K562 (cell line): Measurements from ENCODE around the gene LASP1. TPM values are rescaled to one million over a fixed set of nuclear protein-coding genes. Genes with fewer than 3 reads are reported as not detected.

Source experiments
- ATAC-seq: fragments of 200-7000 bp; cut with Tn5 transposase; 3 replicates; pipeline ENCODE4 v1.9.1; 2020; ENCODE audit warnings: moderate library complexity
- BruUV-seq: library from RNA; stranded (reverse); fragments of 400-500 nt; replicated peaks from 2 replicates; lab custom pipeline; 2021; lab: Mats Ljungman, UMichigan
- CTCF ChIA-PET: fragments of 300-600 bp; formaldehyde crosslinking; extraction: SDS; loops from one replicate; lab custom pipeline; 2021; ENCODE audit warnings: low intra/inter-chr PET ratio; lab: Yijun Ruan, JAX
- POLR2A ChIA-PET: fragments of 300-600, 350-650 bp; sonication (Branson Sonifier 250); formaldehyde crosslinking; extraction: SDS; loops from one replicate; lab custom pipeline; 2021; ENCODE audit warnings: antibody characterized with exemption, inconsistent platforms; lab: Yijun Ruan, JAX
- DNase-seq, 4 experiments: peaks; one replicate each; pipeline versions ENCODE4 v3.0.0 to v3.0.0-alpha.2; 2011 to 2018; ENCODE audit warnings: low spot score in 3 of 4, mixed read lengths in 3 of 4; ENCODE audit errors: extremely low read depth in 1 of 4
- FAIRE-seq: peaks from 2 replicates; lab custom pipeline; 2011; peaks lifted over from hg19 to GRCh38; lab: Jason Lieb, UNC
- H2AFZ ChIP-seq: 2 replicates; pipeline ENCODE4 v1.6.0; 2011; ENCODE audit warnings: low read depth, low read length, control low read depth, inconsistent platforms
- H3K27ac ChIP-seq: fragments of 200-600 bp; 3 replicates; pipeline ENCODE4 v1.8.0; 2011; ENCODE audit warnings: low read depth, mild to moderate bottlenecking, control low read depth, inconsistent platforms, low read length, moderate library complexity, mixed read lengths; ENCODE audit errors: extremely low read depth
- H3K27me3 ChIP-seq, 2 experiments: fragments of 300-600 bp in 1 of 2; 2 replicates in 1 of 2; 3 replicates in 1 of 2; pipeline versions ENCODE4 v1.6.0 to v1.8.0; 2011; ENCODE audit warnings: inconsistent platforms in 2 of 2, low read length in 2 of 2, mild to moderate bottlenecking in 1 of 2, mixed read lengths in 1 of 2, moderate library complexity in 1 of 2; ENCODE audit not compliant: control insufficient read depth in 2 of 2, insufficient read depth in 2 of 2
- H3K36me3 ChIP-seq: fragments of 300-600 bp; 3 replicates; pipeline ENCODE4 v1.8.0; 2011; ENCODE audit warnings: mild to moderate bottlenecking, low read length, inconsistent platforms; ENCODE audit not compliant: control insufficient read depth, insufficient read depth
- H3K4me1 ChIP-seq, 2 experiments: fragments of 200-600 bp in 1 of 2; replicated peaks in 1 of 2; 2 replicates in 1 of 2; 3 replicates in 1 of 2; pipeline versions ENCODE4 v1.5.1 to v1.8.0; 2011; ENCODE audit warnings: inconsistent platforms in 2 of 2, low read length in 2 of 2, mild to moderate bottlenecking in 1 of 2, mixed read lengths in 1 of 2, moderate library complexity in 1 of 2; ENCODE audit not compliant: control insufficient read depth in 2 of 2, insufficient read depth in 2 of 2
- H3K4me2 ChIP-seq: 2 replicates; pipeline ENCODE4 v1.6.1; 2011; ENCODE audit warnings: low read length, control low read depth, inconsistent platforms, mixed read lengths; ENCODE audit not compliant: insufficient read depth
- H3K4me3 ChIP-seq: fragments of 200-600 bp; sonication (generic), shearing (Covaris generic); 2 replicates; pipeline ENCODE4 v1.5.1; 2016; ENCODE audit warnings: control low read depth, inconsistent platforms
- H3K79me2 ChIP-seq: fragments of 200-600 bp; 3 replicates; pipeline ENCODE4 v1.8.0; 2011; ENCODE audit warnings: low read length, inconsistent platforms; ENCODE audit not compliant: control insufficient read depth, insufficient read depth
- H3K9ac ChIP-seq, 2 experiments: 2 replicates each; pipeline versions ENCODE4 v1.6.0 to v1.6.1; 2011; ENCODE audit warnings: low read depth in 2 of 2, low read length in 2 of 2, control low read depth in 1 of 2, inconsistent platforms in 1 of 2, mild to moderate bottlenecking in 1 of 2, mixed read lengths in 1 of 2; ENCODE audit not compliant: insufficient read depth in 1 of 2
- H3K9me1 ChIP-seq: one replicate; pipeline ENCODE4 v1.6.0; 2011; ENCODE audit warnings: inconsistent platforms, mild to moderate bottlenecking, low read length, moderate library complexity; ENCODE audit not compliant: control insufficient read depth, insufficient read depth
- H3K9me3 ChIP-seq: replicated peaks from 2 replicates; pipeline ENCODE4 v1.5.1; 2011; ENCODE audit warnings: low read depth, low read length, inconsistent platforms; ENCODE audit not compliant: control insufficient read depth, insufficient read depth
- H4K20me1 ChIP-seq: replicated peaks from 2 replicates; pipeline ENCODE4 v1.6.1; 2011; ENCODE audit warnings: low read length, inconsistent platforms, mixed read lengths; ENCODE audit not compliant: control insufficient read depth, insufficient read depth
- ADNP ChIP-seq: fragments of 200-800 bp; sonication (Bioruptor generic); IDR thresholded peaks from 2 replicates; pipeline ENCODE4 v1.6.1; 2016; ENCODE audit warnings: missing genetic modification characterization, missing compliant biosample characterization
- BCOR ChIP-seq: fragments of 450-650 bp; IDR thresholded peaks from 2 replicates; pipeline ENCODE4 v1.6.1; 2016
- CBFA2T3 ChIP-seq: fragments of 450-650 bp; IDR thresholded peaks from 2 replicates; pipeline ENCODE4 v1.6.1; 2017
- CBX1 ChIP-seq: sonication (generic); IDR thresholded peaks from 2 replicates; pipeline ENCODE4 v1.6.1; 2016; ENCODE audit warnings: antibody characterized with exemption, low read depth, mild to moderate bottlenecking
- CHD4 ChIP-seq: fragments of 200-600 bp; sonication (generic); IDR thresholded peaks from 3 replicates; pipeline ENCODE4 v1.6.1; 2012; ENCODE audit warnings: low read depth, mild to moderate bottlenecking, mixed read lengths, low read length, inconsistent platforms; ENCODE audit not compliant: insufficient read depth, insufficient replicate concordance, poor library complexity, severe bottlenecking
- EGR1 ChIP-seq: fragments of 450-650 bp; conservative IDR thresholded peaks from 2 replicates; pipeline ENCODE4 v1.6.1; 2017; ENCODE audit warnings: mild to moderate bottlenecking
- KDM1A ChIP-seq, 2 experiments: fragments of 450-650 bp; IDR thresholded peaks; 2 replicates each; pipeline ENCODE4 v1.6.1; 2016; ENCODE audit warnings: mild to moderate bottlenecking in 2 of 2
- MCM5 ChIP-seq: fragments of 450-650 bp; IDR thresholded peaks from 2 replicates; pipeline ENCODE4 v1.6.1; 2016; ENCODE audit warnings: low read depth
- PCBP1 ChIP-seq: fragments of 200-400 bp; formaldehyde crosslinking; IDR thresholded peaks from 2 replicates; pipeline ENCODE4 v1.6.1; 2018; ENCODE audit warnings: mild to moderate bottlenecking, low read depth, low read length; ENCODE audit not compliant: poor library complexity, severe bottlenecking
- PHB2 ChIP-seq: fragments of 450-650 bp; IDR thresholded peaks from 2 replicates; pipeline ENCODE4 v1.6.1; 2017; ENCODE audit warnings: low read depth
- POLR2AphosphoS5 ChIP-seq: IDR thresholded peaks from 2 replicates; pipeline ENCODE4 v1.6.1; 2011; ENCODE audit warnings: mild to moderate bottlenecking, low read depth, low read length, moderate library complexity; ENCODE audit not compliant: control insufficient read depth, insufficient read depth
- RBM22 ChIP-seq: fragments of 200-400 bp; formaldehyde crosslinking; IDR thresholded peaks from 2 replicates; pipeline ENCODE4 v1.6.1; 2018; ENCODE audit warnings: low read length, low read depth; ENCODE audit not compliant: poor library complexity, severe bottlenecking
- RBM25 ChIP-seq: fragments of 200-400 bp; formaldehyde crosslinking; IDR thresholded peaks from 2 replicates; pipeline ENCODE4 v1.6.1; 2018; ENCODE audit warnings: low read length, low read depth, moderate library complexity; ENCODE audit not compliant: severe bottlenecking
- SMAD1 ChIP-seq: fragments of 150-350 bp; IDR thresholded peaks from 2 replicates; pipeline ENCODE4 v1.6.1; 2014; ENCODE audit warnings: low read length, low read depth; ENCODE audit not compliant: partially characterized antibody
- SNIP1 ChIP-seq: fragments of 450-650 bp; IDR thresholded peaks from 2 replicates; pipeline ENCODE4 v1.7.1; 2017; ENCODE audit warnings: low read depth, mild to moderate bottlenecking
- WHSC1 ChIP-seq: IDR thresholded peaks from one replicate; pipeline ENCODE4 v1.6.1; 2012; ENCODE audit warnings: low read length, control low read depth, inconsistent platforms
- ZBTB8A ChIP-seq: fragments of 450-650 bp; IDR thresholded peaks from 2 replicates; pipeline ENCODE4 v1.6.1; 2018; ENCODE audit warnings: mild to moderate bottlenecking, moderate library complexity; ENCODE audit not compliant: partially characterized antibody
- WGBS: fragments of 100-300 bp; shearing (Covaris generic); methylation state at CpG from one replicate; pipeline ENCODE4 v1.1.6; 2016; ENCODE audit warnings: low coverage, mixed read lengths; ENCODE audit not compliant: insufficient coverage; ENCODE audit errors: missing lambda C conversion rate; 5-methylcytosine and 5-hydroxymethylcytosine counted together
- in situ Hi-C: fragments of 300-500 bp; cut with MboI; formaldehyde crosslinking; loops from 4 replicates; pipeline ENCODE4 v1.15.0; 2018; ENCODE audit warnings: inconsistent platforms, mixed read lengths
- intact Hi-C: fragments of 100-400 bp; cut with micrococcal nuclease; formaldehyde crosslinking; loops from 2 replicates; pipeline ENCODE4 v1.14.2; 2022
- polyA plus RNA-seq, 8 experiments: library from polyadenylated mRNA; depleted of rRNA in 4 of 8; stranded (reverse) in 5 of 8; unstranded in 3 of 8; fragments of >200 nt; fragmentation: Nextera tagmentation in 2 of 8; fragmentation: Illumina TruSeq in 1 of 8; extraction: Ambion mirVana in 2 of 8; extraction: Trizol in 1 of 8; gene quantifications; 2 replicates each; pipeline versions ENCODE4 v1.2.1 to v1.2.3, GENCODE V29; 2011 to 2014; ENCODE audit warnings: inconsistent platforms in 1 of 8, missing spikeins in 1 of 8
- total RNA-seq, 7 experiments: library from RNA; depleted of rRNA in 6 of 7; stranded (reverse); fragments of >200 nt in 6 of 7; fragmentation: Illumina TruSeq in 2 of 7; extraction: Trizol in 2 of 7; gene quantifications; 2 replicates each; pipeline versions ENCODE4 v1.2.1 to v1.2.3, GENCODE V29; 2011 to 2021; ENCODE audit warnings: low replicate concordance in 1 of 7
- TF ChIP-seq, protein P1 (sequence below), 2 experiments: IDR thresholded peaks; 2 replicates each; pipeline ENCODE4 v1.6.1; 2011; ENCODE audit warnings: borderline replicate concordance in 1 of 2, control low read depth in 1 of 2, low read depth in 1 of 2, low read length in 1 of 2, mild to moderate bottlenecking in 1 of 2, mixed read lengths in 1 of 2, moderate library complexity in 1 of 2; ENCODE audit not compliant: insufficient read depth in 1 of 2, insufficient read length in 1 of 2, poor library complexity in 1 of 2, severe bottlenecking in 1 of 2; ENCODE audit errors: extremely low read depth in 1 of 2

Gene LASP1
- total and polyA plus RNA-seq, 9 of the 15 experiments (the other 6 are each of a cell fraction or from before 2014, with no cell fraction given): 23.0 to 125 (median 55.3) TPM

GRCh38 chr17:38892620-38893019, 22.8 kb downstream of the LASP1 start (continued):
- no peak for TF ChIP-seq PCBP1
- peak; percentile 44 for TF ChIP-seq RBM22
- TF ChIP-seq SNIP1: no peak

DNA sequence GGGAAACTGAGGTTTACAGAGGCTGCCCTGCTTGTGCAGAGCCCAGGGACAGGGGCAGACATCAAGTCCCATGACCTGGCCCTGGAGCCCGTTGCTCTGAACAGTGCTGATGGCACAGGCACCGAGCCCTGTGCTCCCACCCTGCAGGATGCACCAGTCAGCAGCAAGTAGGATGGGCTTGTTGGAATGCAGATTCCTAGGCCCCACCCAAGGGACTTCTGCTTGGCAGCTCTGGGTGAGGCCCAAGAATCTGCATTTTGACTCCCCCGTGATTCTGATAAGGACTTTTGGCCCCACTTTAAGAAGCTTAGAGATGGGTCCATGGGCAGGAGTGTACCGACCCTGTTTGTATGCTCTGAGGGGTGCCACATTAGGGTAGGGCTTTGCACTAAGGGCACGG, 23.3 kb downstream of the LASP1 start:
- Histone ChIP-seq H3K79me2 (peaks cover 9% of the 10 kb centered on the region; the same call in 2 of the 3 replicates), H4K20me1 (peaks cover 33% of the 10 kb centered on the region), H3K9me1 (peaks cover 6% of the 10 kb centered on the region)
- DNase-seq: peak in 1 of 4 experiments; percentile 46
- TF ChIP-seq POLR2AphosphoS5: no peak
- TF ChIP-seq KDM1A (IDR thresholded peaks at IDR 0.05): peak in 1 of 2 experiments; percentile 48; a peak in 2 of 4 replicates
- no peak for TF ChIP-seq PHB2
- TF ChIP-seq EGR1: peak; percentile 43; the same call in 1 of the 2 replicates
- TF ChIP-seq, protein P1, sequence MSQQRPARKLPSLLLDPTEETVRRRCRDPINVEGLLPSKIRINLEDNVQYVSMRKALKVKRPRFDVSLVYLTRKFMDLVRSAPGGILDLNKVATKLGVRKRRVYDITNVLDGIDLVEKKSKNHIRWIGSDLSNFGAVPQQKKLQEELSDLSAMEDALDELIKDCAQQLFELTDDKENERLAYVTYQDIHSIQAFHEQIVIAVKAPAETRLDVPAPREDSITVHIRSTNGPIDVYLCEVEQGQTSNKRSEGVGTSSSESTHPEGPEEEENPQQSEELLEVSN (IDR thresholded peaks at IDR 0.05; ENCODE audit: borderline replicate concordance in 1 of 2, extremely low read depth in 1 of 2, insufficient read depth in 1 of 2, insufficient read length in 1 of 2, low read depth in 1 of 2, low read length in 1 of 2, poor library complexity in 1 of 2, severe bottlenecking in 1 of 2): no peak
- peak; percentile 39 for TF ChIP-seq CHD4
- TF ChIP-seq ZBTB8A: no peak
- TF ChIP-seq MCM5: no peak
- peak; percentile 55 for TF ChIP-seq CBFA2T3
- peak; percentile 24 for TF ChIP-seq RBM25
- TF ChIP-seq SMAD1: no peak
- peak; percentile 69 for TF ChIP-seq BCOR
- 0 out of 2 replicates have a peak, but pooled peaks have one; percentile 43 for TF ChIP-seq CBX1
- no peak for TF ChIP-seq WHSC1
- peak; percentile 46; the same call in 1 of the 2 replicates for TF ChIP-seq ADNP (tag)
- TF ChIP-seq, all 486 proteins: peak for 8
- H2AFZ ChIP-seq: no peak overlapping the region
- no peaks in the 10 kb centered on the region for H3K27me3 ChIP-seq
- H3K4me1 ChIP-seq: peaks cover 31 to 39% of the 10 kb centered on the region in 2 experiments
- no peak for FAIRE-seq
- ChIA-PET POLR2A (interaction anchor here (0.5 to 2.0 kb wide), 8 partner anchors 8 to 98 kb away, joined by 3 to 17 read pairs (median 4); partner anchors contain the start of gene LASP1), CTCF (no interaction called here)
- peak; percentile 9; the same call in 1 of the 3 replicates for ATAC-seq
- in situ Hi-C loops: no loop called here
- no TSS peak for BruUV-seq
- H3K4me2 ChIP-seq: no peak overlapping the region
- intact Hi-C loops: no loop called here
- H3K27ac ChIP-seq: no peak overlapping the region
- no peaks in the 10 kb centered on the region for H3K9me3 ChIP-seq
- peaks cover 91% of the 10 kb centered on the region; the same call in 2 of the 3 replicates for H3K36me3 ChIP-seq
- peak overlapping the region in 1 of 2 experiments; percentile 80; a peak in 1 of 4 replicates for H3K9ac ChIP-seq
- no peak overlapping the region for H3K4me3 ChIP-seq
- WGBS: 59% methylated on average over 5 of the region's 5 CpGs
